Mesothelial cell of epicardium (in vitro differentiated cells): ENCODE results near the gene FITM1. TPM values are rescaled to one million over a fixed set of nuclear protein-coding genes. Genes with fewer than 3 reads are reported as not detected.
A peak's percentile ranks its signal among the peaks of the same experiment; 100 is the strongest.

Experiments
- DNase-seq, 2 experiments: peaks; one replicate each; pipeline ENCODE4 v3.0.0; 2021; ENCODE audit warnings: low spot score in 2 of 2; ENCODE audit not compliant: unreplicated experiment in 2 of 2
- H3K27ac Mint-ChIP-seq: 2 replicates; pipeline ENCODE4 v1.8.0; 2021; ENCODE audit warnings: mixed read lengths
- H3K27me3 Mint-ChIP-seq: 2 replicates; pipeline ENCODE4 v1.8.0; 2021; ENCODE audit warnings: low read depth, mixed read lengths
- H3K36me3 Mint-ChIP-seq: 2 replicates; pipeline ENCODE4 v1.8.0; 2021; ENCODE audit warnings: mixed read lengths
- H3K4me1 Mint-ChIP-seq: 2 replicates; pipeline ENCODE4 v1.8.0; 2021; ENCODE audit warnings: mixed read lengths
- H3K4me3 Mint-ChIP-seq: 2 replicates; pipeline ENCODE4 v1.8.0; 2021; ENCODE audit warnings: mild to moderate bottlenecking, moderate library complexity, mixed read lengths
- H3K9me3 Mint-ChIP-seq: 2 replicates; pipeline ENCODE4 v1.8.0; 2021; ENCODE audit warnings: mixed read lengths
- CTCF ChIP-seq: fragments of 200-600 bp; sonication (generic); IDR thresholded peaks from one replicate; pipeline ENCODE4 v1.5.0; 2021; ENCODE audit warnings: antibody characterized with exemption; ENCODE audit not compliant: unreplicated experiment
- total RNA-seq: library from RNA; stranded (reverse); gene quantifications from 3 replicates; pipeline ENCODE4 v1.2.1, GENCODE V29; 2021

Gene FITM1
- total RNA-seq, 1 donor from 2014 or later, result 1.5 TPM

GRCh38 chr14:24113801-24114531 is 16.5 kb upstream of the FITM1 start:
- no peak for TF ChIP-seq CTCF
- peaks cover 2% of the 10 kb centered on the region for H3K27me3 Mint-ChIP-seq

GRCh38 chr14:24114532-24115421 is 15.7 kb upstream of the FITM1 start, which contains the start of the genes DCAF11 and NRL:
Gene DCAF11 (plus strand): TSS chr14:24114777. CDS start chr14:24115595, 818 bp downstream.
Gene NRL (minus strand): TSS chr14:24114949. CDS start chr14:24082848, 32,101 bp downstream.
- peak within 1 kb of the TSS; percentile 90 for H3K4me3 Mint-ChIP-seq

More at GRCh38 chr14:24113801-24114531, 16.5 kb upstream of the FITM1 start:
- Mint-ChIP-seq H3K27ac (peak overlapping the region; percentile 99), H3K9me3 (no peaks in the 10 kb centered on the region), H3K4me3 (peak overlapping the region; percentile 90), H3K36me3 (peaks cover 6% of the 10 kb centered on the region), H3K4me1 (peaks cover 21% of the 10 kb centered on the region)
- DNase-seq, result peak; percentile 44 to 66

GRCh38 chr14:24115422-24116127 is 14.9 kb upstream of the FITM1 start:
- peaks cover 20% of the 10 kb centered on the region for H3K4me1 Mint-ChIP-seq
- H3K4me3 Mint-ChIP-seq, result peak overlapping the region; percentile 90
- peak overlapping the region; percentile 99 for H3K27ac Mint-ChIP-seq
- H3K36me3 Mint-ChIP-seq, result peaks cover 14% of the 10 kb centered on the region
- H3K27me3 Mint-ChIP-seq, result peaks cover 2% of the 10 kb centered on the region
- no peaks in the 10 kb centered on the region for H3K9me3 Mint-ChIP-seq
- DNase-seq, result no peak
- TF ChIP-seq CTCF, result no peak

More at GRCh38 chr14:24114532-24115421, 15.7 kb upstream of the FITM1 start, which contains the start of the genes DCAF11 and NRL:
- Mint-ChIP-seq H3K9me3 (no peaks in the 10 kb centered on the region), H3K27me3 (peaks cover 2% of the 10 kb centered on the region), H3K27ac (peak within 1 kb of the TSS; percentile 99), H3K36me3 (peaks cover 12% of the 10 kb centered on the region), H3K4me1 (peaks cover 20% of the 10 kb centered on the region)
- TF ChIP-seq CTCF, result no peak
- peak; percentile 96 to 99 for DNase-seq

GRCh38 chr14:24116128-24116814 is 14.2 kb upstream of the FITM1 start:
- TF ChIP-seq CTCF, result no peak
- H3K4me1 Mint-ChIP-seq, result peaks cover 20% of the 10 kb centered on the region
- H3K27ac Mint-ChIP-seq, result peak overlapping the region; percentile 99
- no peaks in the 10 kb centered on the region for H3K9me3 Mint-ChIP-seq
- no peak for DNase-seq
- H3K4me3 Mint-ChIP-seq, result peak overlapping the region; percentile 90
- H3K36me3 Mint-ChIP-seq, result peaks cover 17% of the 10 kb centered on the region
- peaks cover 2% of the 10 kb centered on the region for H3K27me3 Mint-ChIP-seq

- Mint-ChIP-seq H3K9me3 (no peaks in the 10 kb centered on the region), H3K4me1 (peaks cover 20% of the 10 kb centered on the region), H3K4me3 (no peak overlapping the region), H3K36me3 (peaks cover 22% of the 10 kb centered on the region), H3K27me3 (peaks cover 2% of the 10 kb centered on the region), H3K27ac (no peak overlapping the region)
- TF ChIP-seq CTCF, result no peak
- no peak for DNase-seq
Observed at GRCh38 chr14:24117179-24117578, 13.3 kb upstream of the FITM1 start.
